D721Med (cell line): ENCODE data around the gene OR1I1.
"Not testable (repeated sequence)": the region's sequence is repeated elsewhere in the genome, so short reads cannot be mapped to it uniquely, and the experiment has no call there.

ENCODE experiments used
- DNase-seq: peaks from one replicate; pipeline ENCODE4 v3.0.0; 2011; ENCODE audit warnings: low spot score; ENCODE audit not compliant: insufficient read length
- FAIRE-seq: peaks from 2 replicates; lab custom pipeline; 2011; peaks lifted over from hg19 to GRCh38; lab: Jason Lieb, UNC
- TF ChIP-seq, protein P1 (sequence below): IDR thresholded peaks from 2 replicates; pipeline ENCODE4 v1.5.1; 2012; ENCODE audit warnings: mild to moderate bottlenecking, control low read depth; ENCODE audit not compliant: insufficient read depth; ENCODE audit errors: missing control alignments

Gene OR1I1

GRCh38 chr19:15047680-15048079, 34.3 kb upstream of the OR1I1 start:
- FAIRE-seq, result no peak
- TF ChIP-seq, protein P1, sequence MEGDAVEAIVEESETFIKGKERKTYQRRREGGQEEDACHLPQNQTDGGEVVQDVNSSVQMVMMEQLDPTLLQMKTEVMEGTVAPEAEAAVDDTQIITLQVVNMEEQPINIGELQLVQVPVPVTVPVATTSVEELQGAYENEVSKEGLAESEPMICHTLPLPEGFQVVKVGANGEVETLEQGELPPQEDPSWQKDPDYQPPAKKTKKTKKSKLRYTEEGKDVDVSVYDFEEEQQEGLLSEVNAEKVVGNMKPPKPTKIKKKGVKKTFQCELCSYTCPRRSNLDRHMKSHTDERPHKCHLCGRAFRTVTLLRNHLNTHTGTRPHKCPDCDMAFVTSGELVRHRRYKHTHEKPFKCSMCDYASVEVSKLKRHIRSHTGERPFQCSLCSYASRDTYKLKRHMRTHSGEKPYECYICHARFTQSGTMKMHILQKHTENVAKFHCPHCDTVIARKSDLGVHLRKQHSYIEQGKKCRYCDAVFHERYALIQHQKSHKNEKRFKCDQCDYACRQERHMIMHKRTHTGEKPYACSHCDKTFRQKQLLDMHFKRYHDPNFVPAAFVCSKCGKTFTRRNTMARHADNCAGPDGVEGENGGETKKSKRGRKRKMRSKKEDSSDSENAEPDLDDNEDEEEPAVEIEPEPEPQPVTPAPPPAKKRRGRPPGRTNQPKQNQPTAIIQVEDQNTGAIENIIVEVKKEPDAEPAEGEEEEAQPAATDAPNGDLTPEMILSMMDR, result no peak
- no peak for DNase-seq

- TF ChIP-seq, protein P1, result no peak
- DNase-seq, result no peak
- FAIRE-seq, result no peak
Measured at GRCh38 chr19:15048128-15048527, 33.9 kb upstream of the OR1I1 start.

DNA sequence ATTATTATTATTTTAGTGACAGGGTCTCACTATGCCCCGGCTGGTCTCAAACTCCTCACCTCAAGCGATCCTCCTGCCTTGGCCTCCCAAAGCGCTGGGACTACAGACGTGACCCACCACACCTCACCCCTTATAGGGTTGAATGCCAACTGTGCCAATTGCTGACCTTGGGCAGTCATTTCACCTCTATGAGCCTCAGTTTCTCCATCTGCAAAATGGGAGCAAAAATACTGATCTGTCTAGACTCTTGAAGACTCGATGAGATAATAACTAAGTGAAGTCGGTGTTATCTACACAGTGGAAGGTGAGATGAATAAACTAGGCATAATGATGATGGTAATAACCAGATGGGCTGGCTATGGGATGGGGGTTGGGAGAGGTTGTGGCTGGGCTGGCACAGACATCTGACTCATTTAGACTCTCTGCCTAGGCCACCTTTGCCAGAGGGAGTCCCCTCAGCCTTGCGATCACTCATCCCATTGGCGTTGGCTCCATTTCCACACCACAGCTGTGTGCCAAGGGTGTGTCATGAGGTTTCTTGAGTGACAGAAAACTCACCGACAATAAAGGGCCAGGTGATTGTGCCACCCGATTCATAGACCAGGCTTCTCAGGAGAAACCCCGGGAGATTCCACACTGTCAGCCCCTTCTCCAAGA, 33.0 kb upstream of the OR1I1 start, which contains the start of gene CASP14:
CASP14 (plus strand) TSS at position 596 of the 657 bp plus-strand sequence. CDS start 2,772 bp downstream, outside the sequence.
- TF ChIP-seq, protein P1, result no peak
- DNase-seq (no peak), FAIRE-seq (no peak)

- DNase-seq, result no peak
- FAIRE-seq, result no peak
Measured at GRCh38 chr19:15050639-15051038, 31.4 kb upstream of the OR1I1 start.

GRCh38 chr19:15062036-15062435, 20.0 kb upstream of the OR1I1 start:
- DNase-seq, result no peak
- TF ChIP-seq, protein P1, result no peak
- FAIRE-seq, result no peak

More at GRCh38 chr19:15050639-15051038, 31.4 kb upstream of the OR1I1 start:
- TF ChIP-seq, protein P1, result no peak

DNA sequence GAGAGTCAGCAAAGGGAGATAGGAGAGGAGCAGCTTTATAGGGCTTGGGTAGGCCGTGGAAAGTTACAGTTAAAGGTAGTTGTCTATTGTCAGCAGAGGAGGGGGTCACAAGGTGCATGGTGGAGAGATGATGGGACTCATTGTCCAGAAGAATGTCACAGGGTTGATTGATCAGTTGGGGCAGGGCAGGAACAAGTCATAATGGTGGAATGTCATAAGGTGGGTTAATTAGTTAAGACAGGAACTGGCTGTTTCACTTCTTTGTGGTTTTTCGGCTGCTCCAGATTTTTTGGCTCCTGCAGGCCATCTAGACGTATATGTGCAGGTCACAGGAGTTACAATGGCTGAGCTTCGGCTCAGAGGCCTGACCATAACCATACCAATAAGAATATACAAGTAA, 11.6 kb upstream of the OR1I1 start:
- FAIRE-seq, DNase-seq: not testable (repeated sequence)

DNA sequence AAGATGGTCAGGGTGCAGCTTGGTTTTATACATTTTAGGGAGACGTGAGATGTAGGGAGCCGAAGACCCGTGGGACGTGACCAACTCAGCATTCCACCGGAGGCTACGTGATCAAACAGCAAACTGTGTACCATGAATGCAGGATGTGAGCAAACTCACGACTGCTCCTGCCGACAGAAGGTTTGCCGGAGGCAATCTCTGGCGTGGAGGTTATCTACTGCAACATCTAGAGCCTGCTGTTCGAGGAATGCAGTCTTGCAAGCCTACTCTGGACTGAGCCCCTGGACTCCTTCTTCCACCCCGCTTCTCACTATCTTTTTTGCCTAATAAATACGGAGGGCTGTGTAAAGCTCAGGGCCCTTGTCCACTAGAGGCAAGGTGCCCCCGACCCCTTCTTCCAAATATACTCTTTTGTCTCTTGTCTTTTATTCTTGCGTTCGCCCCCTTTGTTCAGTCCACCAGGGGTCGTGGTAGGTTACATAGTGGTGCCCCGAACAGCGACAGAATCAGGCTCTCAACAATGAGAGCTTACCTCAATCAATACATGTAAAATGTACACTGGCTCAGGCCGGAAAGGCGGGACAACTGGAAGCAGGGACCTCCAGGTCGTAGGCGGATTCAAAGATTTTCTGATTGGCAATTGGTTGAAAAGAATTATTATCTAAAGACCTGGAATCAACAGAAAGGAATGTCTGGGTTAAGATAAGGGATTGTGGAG, 8.9 kb upstream of the OR1I1 start:
- FAIRE-seq (no peak), DNase-seq (no peak)
- TF ChIP-seq, protein P1, result peak; percentile 15
